H9 (cell line): Measurements from ENCODE around the gene SLC34A3. TPM values are rescaled to one million over a fixed set of nuclear protein-coding genes. Genes with fewer than 3 reads are reported as not detected.

Experiments
- DNase-seq: peaks from one replicate; pipeline ENCODE4 v3.0.0-alpha.2; 2017
- H2AFZ ChIP-seq: one replicate; pipeline ENCODE4 v1.6.1; 2013; ENCODE audit warnings: mild to moderate bottlenecking, low read length, control low read depth, moderate library complexity
- H2AK5ac ChIP-seq: 2 replicates; pipeline ENCODE4 v1.6.1; 2013; ENCODE audit warnings: low read length, control low read depth, mixed read lengths; ENCODE audit not compliant: insufficient read length
- H2BK120ac ChIP-seq: one replicate; pipeline ENCODE4 v1.6.1; 2013; ENCODE audit warnings: low read depth, mild to moderate bottlenecking, low read length, control low read depth, inconsistent platforms; ENCODE audit not compliant: poor library complexity, severe bottlenecking
- H2BK12ac ChIP-seq: 2 replicates; pipeline ENCODE4 v1.6.1; 2013; ENCODE audit warnings: low read length, control low read depth, mixed read lengths, low read depth; ENCODE audit not compliant: insufficient read length
- H2BK15ac ChIP-seq: 2 replicates; pipeline ENCODE4 v1.6.1; 2013; ENCODE audit warnings: low read depth, low read length, control low read depth
- H2BK20ac ChIP-seq: one replicate; pipeline ENCODE4 v1.6.1; 2013; ENCODE audit warnings: low read depth, mild to moderate bottlenecking, low read length, control low read depth, inconsistent platforms; ENCODE audit not compliant: poor library complexity, severe bottlenecking
- H2BK5ac ChIP-seq: 2 replicates; pipeline ENCODE4 v1.6.1; 2013; ENCODE audit warnings: low read length, control low read depth, mixed read lengths; ENCODE audit not compliant: insufficient read length
- H3K14ac ChIP-seq: 2 replicates; pipeline ENCODE4 v1.6.1; 2013; ENCODE audit warnings: low read length, control low read depth; ENCODE audit not compliant: insufficient read depth
- H3K18ac ChIP-seq: 2 replicates; pipeline ENCODE4 v1.6.1; 2013; ENCODE audit warnings: low read depth, mild to moderate bottlenecking, mixed read lengths, low read length, control low read depth; ENCODE audit not compliant: insufficient read length
- H3K23ac ChIP-seq: 2 replicates; pipeline ENCODE4 v1.6.1; 2013; ENCODE audit warnings: low read length, control low read depth, mixed read lengths, low read depth; ENCODE audit not compliant: insufficient read length
- H3K23me2 ChIP-seq: 2 replicates; pipeline ENCODE4 v1.6.1; 2013; ENCODE audit warnings: low read depth, mild to moderate bottlenecking, mixed read lengths, low read length, control low read depth; ENCODE audit not compliant: insufficient read length, poor library complexity, severe bottlenecking
- H3K27ac ChIP-seq: 2 replicates; pipeline ENCODE4 v1.5.1; 2013; ENCODE audit warnings: low read length, control low read depth, mixed read lengths, low read depth; ENCODE audit not compliant: insufficient read length
- H3K27me3 ChIP-seq: 2 replicates; pipeline ENCODE4 v1.6.1; 2013; ENCODE audit warnings: low read length, control low read depth, inconsistent platforms; ENCODE audit not compliant: insufficient read depth
- H3K4ac ChIP-seq: 2 replicates; pipeline ENCODE4 v1.6.1; 2013; ENCODE audit warnings: low read depth, mild to moderate bottlenecking, control low read depth, inconsistent platforms, low read length, moderate library complexity
- H3K4me1 ChIP-seq: 2 replicates; pipeline ENCODE4 v1.6.1; 2013; ENCODE audit warnings: low read length, control low read depth, inconsistent platforms; ENCODE audit not compliant: insufficient read depth
- H3K4me2 ChIP-seq: 2 replicates; pipeline ENCODE4 v1.6.1; 2013; ENCODE audit warnings: low read length, control low read depth, mixed read lengths; ENCODE audit not compliant: insufficient read length, insufficient read depth
- H3K56ac ChIP-seq: 2 replicates; pipeline ENCODE4 v1.6.1; 2013; ENCODE audit warnings: low read depth, mild to moderate bottlenecking, mixed read lengths, low read length, control low read depth; ENCODE audit not compliant: insufficient read length
- H3K79me1 ChIP-seq: 2 replicates; pipeline ENCODE4 v1.6.1; 2013; ENCODE audit warnings: low read depth, mild to moderate bottlenecking, moderate library complexity, low read length, control low read depth, inconsistent platforms; ENCODE audit not compliant: insufficient read depth, poor library complexity, severe bottlenecking
- H3K79me2 ChIP-seq: 2 replicates; pipeline ENCODE4 v1.6.1; 2013; ENCODE audit warnings: low read length, control low read depth, inconsistent platforms; ENCODE audit not compliant: insufficient read depth
- H3K9ac ChIP-seq: 2 replicates; pipeline ENCODE4 v1.6.1; 2013; ENCODE audit warnings: low read length, control low read depth, mixed read lengths; ENCODE audit not compliant: insufficient read length; ENCODE audit errors: extremely low read depth
- H3K9me3 ChIP-seq: one replicate; pipeline ENCODE4 v1.6.1; 2013; ENCODE audit warnings: low read depth, low read length, inconsistent platforms; ENCODE audit not compliant: control insufficient read depth
- H3T11ph ChIP-seq: one replicate; pipeline ENCODE4 v1.6.1; 2013; ENCODE audit warnings: mild to moderate bottlenecking, low read length, control low read depth, inconsistent platforms
- H4K20me1 ChIP-seq: one replicate; pipeline ENCODE4 v1.6.1; 2013; ENCODE audit not compliant: control insufficient read depth, insufficient read length, insufficient read depth
- H4K5ac ChIP-seq: 2 replicates; pipeline ENCODE4 v1.6.1; 2013; ENCODE audit warnings: low read depth, mild to moderate bottlenecking, mixed read lengths, low read length, control low read depth; ENCODE audit not compliant: insufficient read length
- H4K8ac ChIP-seq: replicated peaks from 2 replicates; pipeline ENCODE4 v1.6.1; 2013; ENCODE audit warnings: low read length, control low read depth, mixed read lengths, low read depth; ENCODE audit not compliant: insufficient read length
- H4K91ac ChIP-seq: 2 replicates; pipeline ENCODE4 v1.6.1; 2013; ENCODE audit warnings: low read depth, mild to moderate bottlenecking, moderate library complexity, mixed read lengths, low read length, control low read depth; ENCODE audit not compliant: insufficient read length
- H3K27ac Mint-ChIP-seq, 3 experiments: 2 replicates in 2 of 3; 3 replicates in 1 of 3; pipeline ENCODE4 v1.8.0; 2020 to 2021; ENCODE audit warnings: mixed read lengths in 3 of 3, mild to moderate bottlenecking in 1 of 3, moderate library complexity in 1 of 3
- H3K27me3 Mint-ChIP-seq: 2 replicates; pipeline ENCODE4 v1.8.0; 2021; ENCODE audit warnings: low read depth, mild to moderate bottlenecking, moderate library complexity, mixed read lengths
- H3K36me3 Mint-ChIP-seq, 3 experiments: 2 replicates in 2 of 3; 3 replicates in 1 of 3; pipeline ENCODE4 v1.8.0; 2020 to 2021; ENCODE audit warnings: low read depth in 3 of 3, mixed read lengths in 3 of 3; ENCODE audit not compliant: insufficient read depth in 1 of 3
- H3K4me1 Mint-ChIP-seq, 2 experiments: 2 replicates each; pipeline ENCODE4 v1.8.0; 2020; ENCODE audit warnings: mixed read lengths in 2 of 2
- H3K4me3 Mint-ChIP-seq, 2 experiments: 2 replicates in 1 of 2; 3 replicates in 1 of 2; pipeline ENCODE4 v1.8.0; 2020 to 2021; ENCODE audit warnings: mild to moderate bottlenecking in 2 of 2, mixed read lengths in 2 of 2, moderate library complexity in 1 of 2
- H3K9me3 Mint-ChIP-seq, 2 experiments: 2 replicates in 1 of 2; 3 replicates in 1 of 2; pipeline ENCODE4 v1.8.0; 2020; ENCODE audit warnings: mild to moderate bottlenecking in 2 of 2, mixed read lengths in 2 of 2, moderate library complexity in 1 of 2
- CTCF ChIP-seq: fragments of 200-600 bp; sonication (generic); conservative IDR thresholded peaks from 3 replicates; pipeline ENCODE4 v1.8.0; 2021; ENCODE audit warnings: antibody characterized with exemption, mild to moderate bottlenecking
- WGBS: extraction: QIAGEN DNeasy Blood & Tissue Kit; methylation state at CpG from one replicate; pipeline ENCODE4 v1.1.7; 2013; ENCODE audit warnings: missing lambda C conversion rate, low lambda C conversion rate, mixed read lengths; ENCODE audit not compliant: insufficient read length; ENCODE audit errors: extremely low coverage; 5-methylcytosine and 5-hydroxymethylcytosine counted together
- total RNA-seq: library from RNA; stranded (reverse); gene quantifications from 2 replicates; pipeline ENCODE4 v1.2.1, GENCODE V29; 2021

Gene SLC34A3
- total RNA-seq, 1 experiment from 2014 or later, result not detected

DNA sequence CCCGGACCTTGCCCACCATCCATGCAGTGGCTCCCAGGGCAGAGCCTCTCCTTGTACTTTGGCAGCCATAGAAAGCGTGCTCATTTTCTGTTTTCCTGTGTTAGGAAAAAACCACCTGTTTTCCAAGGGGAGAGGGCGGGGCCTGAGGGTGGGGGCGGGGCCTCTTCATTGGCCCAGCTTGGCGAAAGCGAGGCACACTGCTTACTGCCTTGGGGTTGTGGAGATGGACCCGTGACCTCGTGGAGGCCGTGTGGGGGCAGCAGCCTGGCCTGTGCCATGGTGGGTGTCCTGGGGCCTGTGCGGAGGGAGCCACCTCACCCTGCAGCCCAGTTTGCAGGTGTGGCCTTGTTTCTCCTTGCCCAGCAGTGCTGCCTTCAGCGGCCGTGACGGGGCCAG lies 42.4 kb downstream of the SLC34A3 start:
- H2BK15ac ChIP-seq, result no peak overlapping the region
- no peak overlapping the region for H3K4me2 ChIP-seq
- H3K18ac ChIP-seq, result no peak overlapping the region
- H4K8ac ChIP-seq, result no peak overlapping the region
- no peak overlapping the region for H2AFZ ChIP-seq
- H2AK5ac ChIP-seq, result no peak overlapping the region
- Mint-ChIP-seq H3K27me3 (no peaks in the 10 kb centered on the region), H3K4me1 (peaks cover 20 to 29% of the 10 kb centered on the region in 2 experiments), H3K4me3 (no peak overlapping the region), H3K9me3 (no peaks in the 10 kb centered on the region; a peak in 1 of 5 replicates), H3K36me3 (peaks cover 9 to 27% (median 25%) of the 10 kb centered on the region in 3 experiments; a peak in 6 of 7 replicates), H3K27ac (no peak overlapping the region; a peak in 1 of 7 replicates)
- H3K4ac ChIP-seq, result no peak overlapping the region
- H4K91ac ChIP-seq, result no peak overlapping the region
- H3K56ac ChIP-seq, result no peak overlapping the region
- no peak overlapping the region for H2BK5ac ChIP-seq
- no peak overlapping the region for H2BK120ac ChIP-seq
- H3K79me1 ChIP-seq, result no peaks in the 10 kb centered on the region
- no peak overlapping the region for H2BK12ac ChIP-seq
- H3K4me1 ChIP-seq, result no peaks in the 10 kb centered on the region
- no peak overlapping the region for H3T11ph ChIP-seq
- DNase-seq, result peak; percentile 47
- TF ChIP-seq CTCF, result no peak
- no peak overlapping the region for H3K27ac ChIP-seq
- H3K23ac ChIP-seq, result no peak overlapping the region
- no CpG with 5 or more reads among the region's 13 CpGs for WGBS
- no peaks in the 10 kb centered on the region for H3K9me3 ChIP-seq
- no peak overlapping the region for H2BK20ac ChIP-seq
- H4K20me1 ChIP-seq, result no peaks in the 10 kb centered on the region
- H3K14ac ChIP-seq, result no peak overlapping the region
- no peak overlapping the region for H4K5ac ChIP-seq
- H3K9ac ChIP-seq, result no peak overlapping the region
- no peaks in the 10 kb centered on the region for H3K27me3 ChIP-seq
- peaks cover 4% of the 10 kb centered on the region for H3K23me2 ChIP-seq
- no peaks in the 10 kb centered on the region for H3K79me2 ChIP-seq
